Neural cell (in vitro differentiated cells): Measurements from ENCODE around the gene ARHGEF4. TPM values are rescaled to one million over a fixed set of nuclear protein-coding genes. Genes with fewer than 3 reads are reported as not detected.

ENCODE experiments used
- H2AFZ ChIP-seq: fragments of 200-600, 300-800 bp; sonication (generic), shearing (Covaris generic); 2 replicates; pipeline ENCODE4 v1.6.0; 2014; ENCODE audit warnings: low read depth, mild to moderate bottlenecking, antibody characterized with exemption, low read length, moderate library complexity
- H3F3A ChIP-seq: fragments of 200-600 bp; shearing (Covaris generic); 2 replicates; pipeline ENCODE4 v1.6.1; 2016; ENCODE audit warnings: mild to moderate bottlenecking, moderate library complexity, mixed read lengths, antibody characterized with exemption, low read length; ENCODE audit not compliant: insufficient read depth, poor library complexity, severe bottlenecking
- H3K27ac ChIP-seq: fragments of 200-600, 300-800 bp; sonication (generic), shearing (Covaris generic); 2 replicates; pipeline ENCODE4 v1.5.1; 2014; ENCODE audit warnings: mild to moderate bottlenecking, low read length, moderate library complexity
- H3K27me3 ChIP-seq: fragments of 300-800, 200-600 bp; sonication (generic), shearing (Covaris generic); 2 replicates; pipeline ENCODE4 v1.6.0; 2014; ENCODE audit warnings: mild to moderate bottlenecking, low read depth, low read length, moderate library complexity; ENCODE audit not compliant: insufficient read depth
- H3K36me3 ChIP-seq: fragments of 300-800, 200-600 bp; sonication (generic), shearing (Covaris generic); 2 replicates; pipeline ENCODE4 v1.5.1; 2014; ENCODE audit warnings: mild to moderate bottlenecking, antibody characterized with exemption, low read length, moderate library complexity; ENCODE audit not compliant: insufficient read depth
- H3K4me2 ChIP-seq: fragments of 300-800, 200-600 bp; sonication (generic), shearing (Covaris generic); 2 replicates; pipeline ENCODE4 v1.6.0; 2014; ENCODE audit warnings: mild to moderate bottlenecking, low read length
- H3K4me3 ChIP-seq: fragments of 300-800, 200-600 bp; sonication (generic), shearing (Covaris generic); 2 replicates; pipeline ENCODE4 v1.5.1; 2014; ENCODE audit warnings: mild to moderate bottlenecking, low read length, moderate library complexity
- H3K79me2 ChIP-seq: fragments of 200-600 bp; shearing (Covaris generic); replicated peaks from 2 replicates; pipeline ENCODE4 v1.6.0; 2014; ENCODE audit warnings: mild to moderate bottlenecking, low read length, moderate library complexity; ENCODE audit not compliant: insufficient read depth
- H3K9ac ChIP-seq: fragments of 300-800, 200-600 bp; sonication (generic), shearing (Covaris generic); 2 replicates; pipeline ENCODE4 v1.6.1; 2016; ENCODE audit warnings: mild to moderate bottlenecking, low read length, mixed read lengths
- H3K9me2 ChIP-seq: fragments of 200-600 bp; shearing (Covaris generic); 2 replicates; pipeline ENCODE4 v1.6.1; 2016; ENCODE audit warnings: mild to moderate bottlenecking, low read length, mixed read lengths; ENCODE audit not compliant: insufficient read depth
- H3K9me3 ChIP-seq: fragments of 200-600, 300-800 bp; sonication (generic), shearing (Covaris generic); 2 replicates; pipeline ENCODE4 v1.6.1; 2016; ENCODE audit warnings: mild to moderate bottlenecking, mixed run types, low read length, moderate library complexity, mixed read lengths
- H4K20me1 ChIP-seq: fragments of 200-600 bp; shearing (Covaris generic); 2 replicates; pipeline ENCODE4 v1.6.1; 2016; ENCODE audit warnings: mild to moderate bottlenecking, mixed run types; ENCODE audit not compliant: insufficient read depth
- EP300 ChIP-seq: fragments of 450-650 bp; conservative IDR thresholded peaks from 2 replicates; pipeline ENCODE4 v1.6.1; 2014; ENCODE audit warnings: antibody characterized with exemption, mild to moderate bottlenecking, moderate library complexity; ENCODE audit not compliant: poor library complexity, severe bottlenecking
- EZH2 ChIP-seq: fragments of 200-600, 300-800 bp; shearing (Covaris generic), sonication (generic); IDR thresholded peaks from 2 replicates; pipeline ENCODE4 v1.6.1; 2014; ENCODE audit warnings: antibody characterized with exemption, low read length, borderline replicate concordance, mild to moderate bottlenecking; ENCODE audit not compliant: insufficient read depth, poor library complexity, severe bottlenecking
- MXI1 ChIP-seq: fragments of 450-650 bp; conservative IDR thresholded peaks from 2 replicates; pipeline ENCODE4 v1.6.1; 2014; ENCODE audit warnings: antibody characterized with exemption, mild to moderate bottlenecking; ENCODE audit not compliant: poor library complexity, severe bottlenecking
- POLR2AphosphoS5 ChIP-seq: IDR thresholded peaks from 2 replicates; pipeline ENCODE4 v1.6.1; 2012
- RAD21 ChIP-seq: fragments of 450-650 bp; conservative IDR thresholded peaks from 2 replicates; pipeline ENCODE4 v1.6.1; 2014; ENCODE audit warnings: antibody characterized with exemption, mild to moderate bottlenecking, moderate library complexity
- SMC3 ChIP-seq: fragments of 450-650 bp; conservative IDR thresholded peaks from 2 replicates; pipeline ENCODE4 v1.6.1; 2014; ENCODE audit warnings: antibody characterized with exemption, mild to moderate bottlenecking, moderate library complexity; ENCODE audit not compliant: poor library complexity
- TAF1 ChIP-seq: IDR thresholded peaks from 2 replicates; pipeline ENCODE4 v1.6.1; 2012; ENCODE audit warnings: low read depth
- polyA plus RNA-seq: library from polyadenylated mRNA; depleted of rRNA; stranded (reverse); fragments of >200 nt; gene quantifications from 2 replicates; pipeline ENCODE4 v1.2.3, GENCODE V29; 2014
- TF ChIP-seq, protein P1 (sequence below): fragments of 450-650 bp; IDR thresholded peaks from 2 replicates; pipeline ENCODE4 v1.5.1; 2014; ENCODE audit warnings: antibody characterized with exemption, mild to moderate bottlenecking, moderate library complexity; ENCODE audit not compliant: poor library complexity, severe bottlenecking
- TF ChIP-seq, protein P2 (sequence below): IDR thresholded peaks from 2 replicates; pipeline ENCODE4 v1.6.1; 2012; ENCODE audit warnings: borderline replicate concordance

The ARHGEF4 gene
- polyA plus RNA-seq, 1 donor from 2014 or later, result 45.9 TPM

DNA sequence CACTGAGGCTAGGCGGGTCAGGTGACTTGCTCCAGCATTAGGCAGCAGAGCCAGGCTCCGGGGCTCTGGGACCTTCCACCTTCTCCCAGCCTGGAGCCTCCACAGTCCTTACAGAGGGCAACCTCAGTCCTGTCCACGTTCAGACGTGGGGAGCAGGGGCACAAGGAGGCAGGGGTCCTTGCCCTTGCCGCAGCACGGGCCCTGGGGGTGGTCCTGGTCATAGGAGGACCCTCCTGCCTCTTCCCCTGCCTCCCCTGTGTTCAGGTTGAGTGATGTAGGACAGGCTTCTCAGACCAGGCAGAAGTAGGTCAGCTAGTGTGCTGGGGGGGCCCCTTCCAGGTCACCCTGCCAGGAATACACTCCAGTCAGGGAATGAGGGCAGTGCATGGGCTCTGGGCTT, 5.4 kb upstream of the ARHGEF4 start:
- no peak overlapping the region for H3K9ac ChIP-seq
- H3K27me3 ChIP-seq, result peaks cover 11% of the 10 kb centered on the region
- H4K20me1 ChIP-seq, result no peaks in the 10 kb centered on the region
- H3F3A ChIP-seq, result no peaks in the 10 kb centered on the region
- no peaks in the 10 kb centered on the region for H3K9me2 ChIP-seq
- H3K9me3 ChIP-seq, result no peaks in the 10 kb centered on the region
- H3K4me3 ChIP-seq, result no peak overlapping the region
- no peak overlapping the region for H2AFZ ChIP-seq
- no peaks in the 10 kb centered on the region for H3K36me3 ChIP-seq
- H3K27ac ChIP-seq, result no peak overlapping the region
- H3K79me2 ChIP-seq, result no peaks in the 10 kb centered on the region
- no peak overlapping the region for H3K4me2 ChIP-seq
- TF ChIP-seq EP300 (no peak), EZH2 (no peak), SMC3 (no peak)

DNA sequence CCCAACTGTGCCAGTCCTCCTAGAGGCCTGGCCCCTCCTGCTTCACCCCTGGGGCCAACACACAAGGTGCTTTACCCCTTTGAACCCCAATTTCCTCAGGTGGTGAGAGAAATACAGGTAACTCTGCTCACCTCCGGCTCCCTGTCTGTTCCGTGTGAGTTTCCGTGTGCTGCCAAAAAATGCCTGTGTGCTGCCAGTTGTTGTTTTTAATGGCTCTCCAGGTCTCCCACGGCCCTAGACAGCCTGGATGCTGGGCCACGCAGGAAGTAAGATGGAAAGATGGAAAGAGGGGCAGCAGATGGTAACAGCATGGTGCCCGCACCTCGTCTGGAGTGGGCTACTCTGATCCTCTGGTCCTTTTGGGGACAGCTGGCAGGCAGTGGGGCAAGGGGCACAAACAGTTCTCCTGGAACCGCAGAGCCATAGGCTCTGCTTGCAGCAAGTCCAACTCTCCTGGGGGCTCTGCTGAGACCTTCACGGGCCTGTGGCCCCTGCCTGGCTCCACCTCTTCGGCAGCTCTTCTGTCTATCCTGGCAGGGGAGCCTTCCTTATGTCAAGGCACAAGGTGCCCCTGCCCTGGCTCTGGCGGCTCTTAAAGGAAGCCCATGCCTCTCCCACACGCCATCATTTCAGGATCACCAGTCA, 4.3 kb upstream of the ARHGEF4 start:
- Histone ChIP-seq H3K79me2 (no peaks in the 10 kb centered on the region), H4K20me1 (no peaks in the 10 kb centered on the region), H3K4me2 (no peak overlapping the region), H3F3A (no peaks in the 10 kb centered on the region), H3K27me3 (peaks cover 22% of the 10 kb centered on the region), H3K36me3 (no peaks in the 10 kb centered on the region), H2AFZ (no peak overlapping the region), H3K9me3 (no peaks in the 10 kb centered on the region), H3K9me2 (no peaks in the 10 kb centered on the region), H3K4me3 (no peak overlapping the region), H3K9ac (no peak overlapping the region), H3K27ac (no peak overlapping the region)
- no peak for TF ChIP-seq EP300
- TF ChIP-seq, protein P1, sequence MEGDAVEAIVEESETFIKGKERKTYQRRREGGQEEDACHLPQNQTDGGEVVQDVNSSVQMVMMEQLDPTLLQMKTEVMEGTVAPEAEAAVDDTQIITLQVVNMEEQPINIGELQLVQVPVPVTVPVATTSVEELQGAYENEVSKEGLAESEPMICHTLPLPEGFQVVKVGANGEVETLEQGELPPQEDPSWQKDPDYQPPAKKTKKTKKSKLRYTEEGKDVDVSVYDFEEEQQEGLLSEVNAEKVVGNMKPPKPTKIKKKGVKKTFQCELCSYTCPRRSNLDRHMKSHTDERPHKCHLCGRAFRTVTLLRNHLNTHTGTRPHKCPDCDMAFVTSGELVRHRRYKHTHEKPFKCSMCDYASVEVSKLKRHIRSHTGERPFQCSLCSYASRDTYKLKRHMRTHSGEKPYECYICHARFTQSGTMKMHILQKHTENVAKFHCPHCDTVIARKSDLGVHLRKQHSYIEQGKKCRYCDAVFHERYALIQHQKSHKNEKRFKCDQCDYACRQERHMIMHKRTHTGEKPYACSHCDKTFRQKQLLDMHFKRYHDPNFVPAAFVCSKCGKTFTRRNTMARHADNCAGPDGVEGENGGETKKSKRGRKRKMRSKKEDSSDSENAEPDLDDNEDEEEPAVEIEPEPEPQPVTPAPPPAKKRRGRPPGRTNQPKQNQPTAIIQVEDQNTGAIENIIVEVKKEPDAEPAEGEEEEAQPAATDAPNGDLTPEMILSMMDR, result no peak
- TF ChIP-seq EZH2, result no peak
- no peak for TF ChIP-seq POLR2AphosphoS5
- no peak for TF ChIP-seq MXI1

DNA sequence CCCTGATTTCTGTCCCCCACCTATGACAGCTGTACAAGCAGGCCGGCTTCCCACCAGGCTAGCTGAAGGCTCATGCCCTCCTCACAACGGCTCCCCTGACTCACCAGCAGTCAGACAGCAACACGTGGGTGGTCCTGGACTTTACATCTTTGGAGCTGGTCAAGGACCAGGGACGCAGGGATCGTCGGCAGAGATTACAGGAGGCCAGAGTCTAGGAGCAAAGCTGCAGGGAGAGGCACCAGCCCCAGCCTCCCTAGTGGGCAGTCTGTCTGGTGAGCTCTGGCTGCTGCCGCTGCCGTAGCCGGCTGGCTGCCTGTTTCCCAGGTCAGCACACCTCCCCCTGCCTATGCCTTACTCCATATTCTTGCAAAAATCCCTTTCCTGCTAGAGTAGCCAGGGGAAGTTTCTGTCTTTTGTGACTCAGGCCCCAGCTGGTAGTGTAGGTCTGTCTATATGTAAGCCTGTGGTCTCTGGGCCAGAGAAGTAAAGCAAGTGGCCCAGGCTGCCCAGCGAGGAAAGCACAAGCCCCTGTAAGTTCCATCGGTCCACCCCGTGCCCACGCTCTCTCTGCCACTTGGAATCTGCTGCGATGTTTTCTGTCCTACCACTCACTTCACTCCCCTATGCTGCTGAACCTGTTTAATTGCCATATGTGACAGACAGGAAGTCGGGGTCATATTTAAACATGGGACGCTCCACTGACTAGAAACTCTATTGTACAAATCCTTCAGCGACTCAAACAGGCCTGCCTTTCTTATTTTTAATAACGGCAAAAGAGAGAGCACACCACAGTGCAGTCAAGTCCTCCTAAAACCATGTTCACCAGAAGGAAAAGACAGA, 2.4 kb upstream of the ARHGEF4 start:
- H3K4me2 ChIP-seq, result no peak overlapping the region
- no peaks in the 10 kb centered on the region for H3K9me2 ChIP-seq
- no peaks in the 10 kb centered on the region for H3F3A ChIP-seq
- no peaks in the 10 kb centered on the region for H3K9me3 ChIP-seq
- H4K20me1 ChIP-seq, result no peaks in the 10 kb centered on the region
- TF ChIP-seq EP300, result no peak
- no peak for TF ChIP-seq EZH2
- TF ChIP-seq, protein P2, sequence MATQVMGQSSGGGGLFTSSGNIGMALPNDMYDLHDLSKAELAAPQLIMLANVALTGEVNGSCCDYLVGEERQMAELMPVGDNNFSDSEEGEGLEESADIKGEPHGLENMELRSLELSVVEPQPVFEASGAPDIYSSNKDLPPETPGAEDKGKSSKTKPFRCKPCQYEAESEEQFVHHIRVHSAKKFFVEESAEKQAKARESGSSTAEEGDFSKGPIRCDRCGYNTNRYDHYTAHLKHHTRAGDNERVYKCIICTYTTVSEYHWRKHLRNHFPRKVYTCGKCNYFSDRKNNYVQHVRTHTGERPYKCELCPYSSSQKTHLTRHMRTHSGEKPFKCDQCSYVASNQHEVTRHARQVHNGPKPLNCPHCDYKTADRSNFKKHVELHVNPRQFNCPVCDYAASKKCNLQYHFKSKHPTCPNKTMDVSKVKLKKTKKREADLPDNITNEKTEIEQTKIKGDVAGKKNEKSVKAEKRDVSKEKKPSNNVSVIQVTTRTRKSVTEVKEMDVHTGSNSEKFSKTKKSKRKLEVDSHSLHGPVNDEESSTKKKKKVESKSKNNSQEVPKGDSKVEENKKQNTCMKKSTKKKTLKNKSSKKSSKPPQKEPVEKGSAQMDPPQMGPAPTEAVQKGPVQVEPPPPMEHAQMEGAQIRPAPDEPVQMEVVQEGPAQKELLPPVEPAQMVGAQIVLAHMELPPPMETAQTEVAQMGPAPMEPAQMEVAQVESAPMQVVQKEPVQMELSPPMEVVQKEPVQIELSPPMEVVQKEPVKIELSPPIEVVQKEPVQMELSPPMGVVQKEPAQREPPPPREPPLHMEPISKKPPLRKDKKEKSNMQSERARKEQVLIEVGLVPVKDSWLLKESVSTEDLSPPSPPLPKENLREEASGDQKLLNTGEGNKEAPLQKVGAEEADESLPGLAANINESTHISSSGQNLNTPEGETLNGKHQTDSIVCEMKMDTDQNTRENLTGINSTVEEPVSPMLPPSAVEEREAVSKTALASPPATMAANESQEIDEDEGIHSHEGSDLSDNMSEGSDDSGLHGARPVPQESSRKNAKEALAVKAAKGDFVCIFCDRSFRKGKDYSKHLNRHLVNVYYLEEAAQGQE, result no peak
- TF ChIP-seq TAF1, result no peak
- TF ChIP-seq MXI1, result no peak
- TF ChIP-seq SMC3, result no peak
- TF ChIP-seq POLR2AphosphoS5, result no peak
- TF ChIP-seq, protein P1, result no peak
- no peak for TF ChIP-seq RAD21
- H3K27me3 ChIP-seq, result peaks cover 39% of the 10 kb centered on the region
- no peak overlapping the region for H2AFZ ChIP-seq
- no peaks in the 10 kb centered on the region for H3K36me3 ChIP-seq
- no peaks in the 10 kb centered on the region for H3K79me2 ChIP-seq
- H3K4me3 ChIP-seq, result no peak overlapping the region
- no peak overlapping the region for H3K9ac ChIP-seq
- no peak overlapping the region for H3K27ac ChIP-seq
